VCaP (cell line): Measurements from ENCODE around the gene CCDC88B.

Experiments
- H3K27ac ChIP-seq: fragments of 450-650 bp; 2 replicates; pipeline ENCODE4 v1.5.1; 2017
- TF ChIP-seq, protein P1 (sequence below): fragments of 450-650 bp; conservative IDR thresholded peaks from 2 replicates; pipeline ENCODE4 v1.5.1; 2017; ENCODE audit warnings: mild to moderate bottlenecking, moderate library complexity

Gene CCDC88B

DNA sequence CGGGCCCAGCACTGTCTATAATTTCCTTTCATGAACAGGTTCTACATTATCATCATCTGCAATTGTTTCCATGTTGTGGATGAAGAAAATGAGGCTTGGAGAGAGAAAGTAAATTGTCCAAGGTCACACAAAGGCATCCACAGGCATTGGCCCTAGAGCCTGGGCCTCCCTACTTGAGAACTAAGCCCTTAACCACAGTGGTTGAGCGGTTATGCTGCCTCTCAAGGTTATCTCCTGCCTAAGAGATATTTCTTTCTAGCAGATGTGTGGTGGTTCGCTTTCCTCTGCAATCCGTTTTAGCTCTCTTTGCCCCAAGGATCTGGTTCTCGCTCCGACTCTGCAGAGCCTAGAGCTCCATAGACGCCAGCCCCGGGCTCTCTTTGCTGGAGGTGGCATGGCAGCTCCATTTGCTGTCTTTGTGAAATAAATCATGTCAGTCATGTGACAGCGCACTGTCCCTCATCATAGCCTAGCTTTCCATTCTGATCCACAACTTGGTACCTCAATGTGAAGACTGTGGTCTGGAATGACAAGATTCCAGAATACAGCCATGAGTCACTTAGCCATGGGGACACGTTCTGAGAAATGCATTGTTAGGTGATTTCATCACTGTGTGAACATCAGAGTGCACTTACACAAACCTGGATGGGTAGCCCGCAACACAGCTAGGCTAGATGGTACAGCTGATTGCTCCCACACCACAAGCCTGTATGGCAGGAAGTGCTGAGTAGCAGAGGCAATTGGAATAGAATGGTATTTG, 46.1 kb downstream of the CCDC88B start:
- TF ChIP-seq, protein P1, sequence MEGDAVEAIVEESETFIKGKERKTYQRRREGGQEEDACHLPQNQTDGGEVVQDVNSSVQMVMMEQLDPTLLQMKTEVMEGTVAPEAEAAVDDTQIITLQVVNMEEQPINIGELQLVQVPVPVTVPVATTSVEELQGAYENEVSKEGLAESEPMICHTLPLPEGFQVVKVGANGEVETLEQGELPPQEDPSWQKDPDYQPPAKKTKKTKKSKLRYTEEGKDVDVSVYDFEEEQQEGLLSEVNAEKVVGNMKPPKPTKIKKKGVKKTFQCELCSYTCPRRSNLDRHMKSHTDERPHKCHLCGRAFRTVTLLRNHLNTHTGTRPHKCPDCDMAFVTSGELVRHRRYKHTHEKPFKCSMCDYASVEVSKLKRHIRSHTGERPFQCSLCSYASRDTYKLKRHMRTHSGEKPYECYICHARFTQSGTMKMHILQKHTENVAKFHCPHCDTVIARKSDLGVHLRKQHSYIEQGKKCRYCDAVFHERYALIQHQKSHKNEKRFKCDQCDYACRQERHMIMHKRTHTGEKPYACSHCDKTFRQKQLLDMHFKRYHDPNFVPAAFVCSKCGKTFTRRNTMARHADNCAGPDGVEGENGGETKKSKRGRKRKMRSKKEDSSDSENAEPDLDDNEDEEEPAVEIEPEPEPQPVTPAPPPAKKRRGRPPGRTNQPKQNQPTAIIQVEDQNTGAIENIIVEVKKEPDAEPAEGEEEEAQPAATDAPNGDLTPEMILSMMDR = no peak
- peak overlapping the region; percentile 45 for H3K27ac ChIP-seq

DNA sequence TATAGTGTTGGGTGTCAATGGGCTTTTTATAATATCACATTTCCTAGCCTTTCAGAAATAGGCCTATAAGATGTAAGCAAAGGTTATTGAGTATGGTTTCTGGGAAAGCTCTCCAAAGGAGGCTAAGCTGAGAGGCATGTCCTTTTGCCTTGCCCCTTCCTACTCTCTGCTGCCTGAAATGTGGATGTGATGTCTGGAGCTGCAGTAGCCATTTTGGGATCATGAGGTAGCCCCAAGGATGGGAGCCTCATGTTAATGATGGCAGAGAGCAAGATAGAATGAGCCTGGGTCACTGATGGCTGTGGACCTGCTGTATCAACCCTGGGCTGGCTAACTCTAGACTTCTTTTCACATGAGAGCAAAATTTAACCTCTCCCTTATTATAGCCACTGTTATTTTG, 47.9 kb downstream of the CCDC88B start:
- TF ChIP-seq, protein P1 = no peak
- H3K27ac ChIP-seq = no peak overlapping the region; the same call in 1 of the 2 replicates

DNA sequence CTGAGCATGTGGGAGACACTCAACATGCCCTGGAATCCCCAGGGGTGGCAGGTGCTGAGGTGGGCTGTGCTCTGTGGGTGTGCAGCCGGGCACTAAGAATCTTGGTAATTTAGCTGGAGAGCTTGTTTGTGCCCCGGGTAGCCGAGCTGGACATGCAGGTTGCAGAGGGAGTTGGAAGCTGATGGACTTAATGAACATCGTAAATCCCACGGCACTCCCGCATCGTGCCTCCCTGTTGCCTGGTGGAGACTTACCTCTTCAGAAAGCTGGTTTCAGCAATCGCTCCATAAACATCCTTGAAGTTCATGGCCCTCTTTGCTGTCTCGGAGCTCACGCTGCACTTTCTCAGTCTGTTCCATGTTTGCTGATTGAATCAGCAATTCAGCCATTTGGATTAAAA, 48.9 kb downstream of the CCDC88B start:
- TF ChIP-seq, protein P1 = no peak
- H3K27ac ChIP-seq = peak overlapping the region; percentile 44

DNA sequence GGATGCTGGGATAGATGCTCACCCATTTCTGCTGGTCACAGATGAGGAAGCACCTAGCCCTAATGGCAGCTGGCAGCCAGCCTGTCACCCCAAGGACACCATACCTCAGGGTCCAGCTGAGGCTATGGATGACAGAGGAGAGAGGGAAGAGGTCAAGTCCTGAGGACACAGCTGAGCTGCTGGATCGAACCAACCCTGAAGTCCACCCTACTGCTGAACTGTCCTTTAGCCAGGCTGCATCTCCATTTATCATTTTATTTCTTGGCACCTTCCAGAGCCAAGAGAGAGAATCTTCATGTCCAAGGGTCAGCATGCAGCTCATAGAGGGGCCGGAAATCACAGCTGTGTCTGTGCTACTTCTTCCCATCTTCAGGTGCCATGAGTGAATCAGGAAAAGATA, 49.8 kb downstream of the CCDC88B start:
- TF ChIP-seq, protein P1 = no peak
- peak overlapping the region; percentile 44 for H3K27ac ChIP-seq

DNA sequence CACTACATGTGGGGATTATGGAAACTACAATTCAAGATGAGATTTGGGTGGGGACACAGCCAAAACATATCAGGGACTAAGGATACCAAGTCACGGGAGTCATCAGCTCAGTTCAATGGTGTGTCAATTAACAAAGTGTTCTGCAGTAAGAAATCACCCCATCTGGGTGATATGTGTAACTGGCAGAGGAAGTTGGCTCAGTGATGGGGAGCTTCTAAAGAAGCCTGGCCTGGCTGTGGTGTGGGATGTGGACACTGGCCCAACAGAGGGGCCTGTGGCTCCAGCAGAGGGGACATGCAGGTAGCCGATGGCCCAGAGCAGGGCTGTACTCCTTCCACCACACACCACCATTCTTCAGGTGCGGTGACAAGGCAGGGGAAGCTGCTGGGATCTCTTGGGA, 50.6 kb downstream of the CCDC88B start:
- TF ChIP-seq, protein P1 = no peak

DNA sequence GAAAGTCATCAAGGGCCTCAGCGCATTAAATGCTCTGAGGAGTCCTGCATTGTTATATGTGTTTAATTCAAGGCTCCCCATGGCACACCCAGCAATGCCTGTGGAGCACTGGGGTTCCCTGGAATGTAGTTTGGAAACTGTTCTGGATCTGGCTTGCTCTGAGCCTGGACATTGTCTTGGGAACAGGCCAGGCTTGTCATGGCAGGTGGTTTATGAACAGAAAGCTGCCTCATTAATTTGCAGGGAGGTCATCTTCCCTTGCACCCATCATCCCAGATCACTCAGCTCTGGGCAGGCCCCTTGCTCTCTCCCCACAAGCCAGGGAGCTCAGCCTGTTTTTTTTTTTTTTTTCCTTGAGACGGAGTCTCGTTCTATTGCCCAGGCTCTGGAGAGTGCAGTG, 51.8 kb downstream of the CCDC88B start:
- TF ChIP-seq, protein P1 = no peak
- no peak overlapping the region for H3K27ac ChIP-seq

More for the DNA sequence above, 50.6 kb downstream of the CCDC88B start:
- H3K27ac ChIP-seq = peak overlapping the region; percentile 44

DNA sequence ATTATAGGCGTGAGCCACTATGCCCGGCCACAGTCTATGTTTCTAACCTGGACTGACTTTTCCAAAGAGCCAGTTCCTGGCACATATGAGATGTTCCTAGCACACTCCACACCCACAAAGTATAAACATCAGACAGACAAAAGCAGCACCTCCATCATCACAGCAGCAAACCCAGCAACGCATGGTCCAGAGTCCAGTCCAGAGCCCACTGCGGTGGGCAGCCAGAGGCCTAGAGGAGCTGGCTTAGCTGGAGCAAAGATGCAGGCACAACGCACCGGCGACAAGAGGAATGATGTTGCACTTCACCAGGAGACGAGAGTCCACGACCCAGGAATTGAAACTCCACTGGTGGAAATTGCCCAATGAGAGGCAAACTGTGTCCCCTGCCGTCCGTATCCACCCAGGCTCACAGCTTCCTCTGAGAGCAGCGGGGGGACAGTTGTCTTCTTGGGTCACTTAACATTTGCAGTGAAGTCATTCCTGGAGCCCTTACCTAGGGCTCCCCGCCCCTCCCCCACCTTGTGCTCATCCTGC, 55.6 kb downstream of the CCDC88B start:
- TF ChIP-seq, protein P1 = no peak
- H3K27ac ChIP-seq = no peak overlapping the region
